A549 (cell line): Measurements from ENCODE around the gene ERO1A. TPM values are rescaled to one million over a fixed set of nuclear protein-coding genes. Genes with fewer than 3 reads are reported as not detected.

Experiments used
- ATAC-seq, 2 experiments: fragments of 200-7000 bp in 1 of 2; fragments of >200 bp in 1 of 2; cut with Nextera tagmentation in 1 of 2; cut with Tn5 transposase in 1 of 2; 3 replicates each; pipeline versions ENCODE4 v1.8.0 to v1.9.1; 2018 to 2020; ENCODE audit warnings: mild to moderate bottlenecking in 1 of 2, moderate library complexity in 1 of 2
- CTCF ChIA-PET: fragments of 300-600 bp; sonication (Branson Sonifier 250); formaldehyde crosslinking; extraction: SDS; loops from one replicate; lab custom pipeline; 2021; ENCODE audit warnings: antibody characterized with exemption, inconsistent platforms; lab: Yijun Ruan, JAX
- POLR2A ChIA-PET: fragments of 350-600 bp; formaldehyde crosslinking; extraction: SDS; loops from one replicate; lab custom pipeline; 2021; ENCODE audit warnings: antibody characterized with exemption, inconsistent platforms; lab: Yijun Ruan, JAX
- DNase-seq, 2 experiments: peaks; one replicate each; pipeline versions ENCODE4 v3.0.0 to v3.0.0-alpha.2; 2011 to 2016; ENCODE audit warnings: low read depth in 1 of 2, low spot score in 1 of 2
- FAIRE-seq: peaks from 2 replicates; lab custom pipeline; 2011; peaks lifted over from hg19 to GRCh38; lab: Jason Lieb, UNC
- H3K27ac ChIP-seq, 2 experiments: fragments of >200 bp; sonication (Bioruptor Twin); formaldehyde crosslinking; 3 replicates each; pipeline ENCODE4 v1.5.1; 2016 to 2017
- H3K4me1 ChIP-seq: fragments of >200 bp; sonication (Bioruptor Twin); formaldehyde crosslinking; 3 replicates; pipeline ENCODE4 v1.6.1; 2016
- H3K4me2 ChIP-seq: fragments of >200 bp; sonication (Bioruptor Twin); formaldehyde crosslinking; 3 replicates; pipeline ENCODE4 v1.6.1; 2016
- H3K4me3 ChIP-seq: fragments of >200 bp; sonication (Bioruptor Twin); formaldehyde crosslinking; 3 replicates; pipeline ENCODE4 v1.5.1; 2016
- H3K9me3 ChIP-seq: fragments of >200 bp; sonication (Bioruptor Twin); formaldehyde crosslinking; 3 replicates; pipeline ENCODE4 v1.6.1; 2016
- ATOH8 ChIP-seq: fragments of 250-450 bp; sonication (Bioruptor Pico); IDR thresholded peaks from 2 replicates; pipeline ENCODE4 v1.5.0; 2020; ENCODE audit warnings: low read depth, mild to moderate bottlenecking, moderate library complexity
- BCL3 ChIP-seq: fragments of >200 bp; sonication (Bioruptor Twin); formaldehyde crosslinking; IDR thresholded peaks from 3 replicates; pipeline ENCODE4 v1.6.1; 2016
- CEBPB ChIP-seq, 2 experiments: fragments of >200 bp in 1 of 2; sonication (Bioruptor Twin) in 1 of 2; formaldehyde crosslinking in 1 of 2; IDR thresholded peaks; 2 replicates each; pipeline ENCODE4 v1.6.1; 2012 to 2016
- CHD2 ChIP-seq: fragments of 150-350 bp; IDR thresholded peaks from 2 replicates; pipeline ENCODE4 v1.6.1; 2014; ENCODE audit warnings: low read length; ENCODE audit not compliant: partially characterized antibody
- CTCF ChIP-seq: fragments of >200 bp; sonication (Bioruptor Twin); formaldehyde crosslinking; IDR thresholded peaks from 3 replicates; pipeline ENCODE4 v1.5.1; 2016
- FOSL2 ChIP-seq, 2 experiments: fragments of 450-650 bp in 1 of 2; fragments of >200 bp in 1 of 2; sonication (Bioruptor Twin) in 1 of 2; formaldehyde crosslinking; IDR thresholded peaks; 2 replicates each; pipeline versions ENCODE4 v1.5.0 to v1.6.1; 2016 to 2020; ENCODE audit warnings: mild to moderate bottlenecking in 1 of 2, moderate library complexity in 1 of 2
- HMGXB4 ChIP-seq: fragments of 250-450 bp; sonication (Bioruptor Pico); IDR thresholded peaks from 2 replicates; pipeline ENCODE4 v1.5.0; 2021; ENCODE audit warnings: mild to moderate bottlenecking, moderate library complexity, borderline replicate concordance
- HOXA7 ChIP-seq: fragments of 250-450 bp; sonication (Bioruptor Pico); IDR thresholded peaks from 2 replicates; pipeline ENCODE4 v1.5.0; 2020; ENCODE audit warnings: mild to moderate bottlenecking, moderate library complexity
- KDM5A ChIP-seq: fragments of 200-600 bp; sonication (generic); IDR thresholded peaks from 2 replicates; pipeline ENCODE4 v1.6.1; 2016; ENCODE audit warnings: antibody characterized with exemption, mild to moderate bottlenecking
- MYC ChIP-seq: IDR thresholded peaks from 2 replicates; pipeline ENCODE4 v1.6.1; 2012; ENCODE audit warnings: mild to moderate bottlenecking, inconsistent platforms, low read length, improper control_type of control experiment, borderline replicate concordance
- POLR2A ChIP-seq: IDR thresholded peaks from 2 replicates; pipeline ENCODE4 v1.6.1; 2012; ENCODE audit warnings: mild to moderate bottlenecking, low read length
- RAD21 ChIP-seq, 2 experiments: fragments of >200 bp in 1 of 2; sonication (Bioruptor Twin) in 1 of 2; formaldehyde crosslinking in 1 of 2; IDR thresholded peaks in 1 of 2; conservative IDR thresholded peaks in 1 of 2; 2 replicates in 1 of 2; 3 replicates in 1 of 2; pipeline ENCODE4 v1.6.1; 2012 to 2018; ENCODE audit warnings: inconsistent platforms in 1 of 2
- TFCP2L1 ChIP-seq: fragments of 250-450 bp; sonication (Bioruptor Pico); IDR thresholded peaks from 2 replicates; pipeline ENCODE4 v1.5.0; 2021; ENCODE audit warnings: mild to moderate bottlenecking
- TP53 ChIP-seq: fragments of 250-450 bp; sonication (Bioruptor Pico); IDR thresholded peaks from 2 replicates; pipeline ENCODE4 v1.5.0; 2021; ENCODE audit warnings: mild to moderate bottlenecking, moderate library complexity
- ZNF302 ChIP-seq: fragments of 250-450 bp; sonication (Bioruptor Pico); IDR thresholded peaks from 2 replicates; pipeline ENCODE4 v1.9.0; 2021; ENCODE audit warnings: inconsistent platforms, mild to moderate bottlenecking, moderate library complexity
- WGBS: methylation state at CpG from one replicate; pipeline ENCODE4 v1.1.6; 2017; ENCODE audit errors: missing lambda C conversion rate; 5-methylcytosine and 5-hydroxymethylcytosine counted together
- polyA plus RNA-seq, 4 experiments: library from polyadenylated mRNA; depleted of rRNA in 3 of 4; stranded (reverse); fragments of >200 nt; fragmentation: RNase III in 1 of 4; extraction: RNeasy Plus Mini Kit Qiagen cat#74134 plus additional on column Dnase treatment in 1 of 4; gene quantifications; 2 replicates in 3 of 4; 3 replicates in 1 of 4; pipeline ENCODE4 v1.2.3, GENCODE V29; 2011 to 2017
- TF ChIP-seq, protein P1 (sequence below): fragments of >200 bp; sonication (Bioruptor Twin); formaldehyde crosslinking; IDR thresholded peaks from 2 replicates; pipeline ENCODE4 v1.6.1; 2016
- TF ChIP-seq, protein P2 (sequence below): fragments of 150-350 bp; IDR thresholded peaks from 2 replicates; pipeline ENCODE4 v1.6.1; 2014; ENCODE audit warnings: low read depth, mild to moderate bottlenecking, low read length

Gene ERO1A
- polyA plus RNA-seq, 2 of the 4 experiments (the other 2 are of a cell fraction) = 39.2 to 69.1 TPM

DNA sequence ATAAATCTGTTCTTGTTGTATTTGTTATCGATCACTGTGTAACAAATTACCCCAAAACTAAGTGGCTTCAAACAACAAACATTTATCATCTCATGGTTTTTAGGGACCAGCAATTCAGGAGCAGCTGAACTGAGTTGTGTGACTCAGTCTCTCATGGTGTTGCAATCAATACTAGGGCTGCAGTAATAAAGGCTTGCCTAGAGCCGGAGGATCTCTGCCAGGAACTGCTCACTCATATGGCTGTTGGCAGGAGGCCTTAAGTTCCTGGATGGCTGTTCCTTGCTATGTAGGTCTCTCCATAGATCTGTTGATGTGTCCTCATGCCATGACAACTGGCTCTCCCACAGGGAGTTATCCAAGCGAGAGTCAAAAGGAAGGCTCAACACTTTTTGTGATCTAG lies 7.9 kb upstream of the ERO1A start:
- CTCF ChIA-PET = no interaction called here
- peak in 1 of 2 experiments; percentile 65 for DNase-seq
- H3K4me2 ChIP-seq = peak overlapping the region; percentile 40; the same call in 1 of the 3 replicates
- no peak for FAIRE-seq
- no peaks in the 10 kb centered on the region for H3K9me3 ChIP-seq
- WGBS = 61% methylated on average over 3 of the region's 3 CpGs
- no peak overlapping the region for H3K4me3 ChIP-seq
- no peak for TF ChIP-seq RAD21 (conservative IDR thresholded peaks at IDR 0.05 in 1 of 2, IDR thresholded peaks at IDR 0.05 in 1 of 2)
- TF ChIP-seq, protein P1, sequence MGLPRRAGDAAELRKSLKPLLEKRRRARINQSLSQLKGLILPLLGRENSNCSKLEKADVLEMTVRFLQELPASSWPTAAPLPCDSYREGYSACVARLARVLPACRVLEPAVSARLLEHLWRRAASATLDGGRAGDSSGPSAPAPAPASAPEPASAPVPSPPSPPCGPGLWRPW = 0 out of 2 replicates have a peak, but pooled peaks have one; percentile 29
- no peak for TF ChIP-seq POLR2A
- peak; percentile 32; the same call in 1 of the 2 replicates for TF ChIP-seq FOSL2 (IDR thresholded peaks at IDR 0.05)
- TF ChIP-seq FOSL2 (CRISPR knock-in tag; IDR thresholded peaks at IDR 0.05) = peak; percentile 47
- peak; percentile 76 to 77 for TF ChIP-seq CEBPB (IDR thresholded peaks at IDR 0.05)
- ATAC-seq = peak in 1 of 2 experiments; percentile 2; a peak in 1 of 6 replicates
- peaks cover 34% of the 10 kb centered on the region for H3K4me1 ChIP-seq
- POLR2A ChIA-PET = no interaction called here
- peak overlapping the region in 1 of 2 experiments; percentile 27; a peak in 1 of 6 replicates for H3K27ac ChIP-seq

GRCh38 chr14:52701223-52701622 lies 5.9 kb upstream of the ERO1A start:
- DNase-seq (peak in 1 of 2 experiments; percentile 18), ATAC-seq (peak in 1 of 2 experiments; percentile 10; a peak in 1 of 6 replicates), FAIRE-seq (no peak)
- ChIA-PET POLR2A (interaction anchor here (0.7 kb wide), 1 partner anchor 60 kb away, joined by 3 read pairs; no protein-coding TSS in a partner anchor), CTCF (interaction anchor here (0.7 kb wide), 2 partner anchors 15 to 496 kb away, joined by 3 to 4 read pairs; no protein-coding TSS in a partner anchor)
- WGBS = 56% methylated on average over 3 of the region's 3 CpGs
- TF ChIP-seq, protein P2, sequence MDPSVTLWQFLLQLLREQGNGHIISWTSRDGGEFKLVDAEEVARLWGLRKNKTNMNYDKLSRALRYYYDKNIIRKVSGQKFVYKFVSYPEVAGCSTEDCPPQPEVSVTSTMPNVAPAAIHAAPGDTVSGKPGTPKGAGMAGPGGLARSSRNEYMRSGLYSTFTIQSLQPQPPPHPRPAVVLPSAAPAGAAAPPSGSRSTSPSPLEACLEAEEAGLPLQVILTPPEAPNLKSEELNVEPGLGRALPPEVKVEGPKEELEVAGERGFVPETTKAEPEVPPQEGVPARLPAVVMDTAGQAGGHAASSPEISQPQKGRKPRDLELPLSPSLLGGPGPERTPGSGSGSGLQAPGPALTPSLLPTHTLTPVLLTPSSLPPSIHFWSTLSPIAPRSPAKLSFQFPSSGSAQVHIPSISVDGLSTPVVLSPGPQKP = no peak
- TF ChIP-seq TFCP2L1 (CRISPR knock-in tag) (no peak), HMGXB4 (no peak), BCL3 (no peak), CHD2 (no peak), RAD21 (conservative IDR thresholded peaks at IDR 0.05 in 1 of 2, IDR thresholded peaks at IDR 0.05 in 1 of 2) (no peak), KDM5A (no peak), ZNF302 (no peak), MYC (no peak), HOXA7 (CRISPR knock-in tag) (no peak), CTCF (no peak), TP53 (CRISPR knock-in tag) (no peak), ATOH8 (CRISPR knock-in tag) (no peak)
- no peaks in the 10 kb centered on the region for H3K9me3 ChIP-seq
- H3K27ac ChIP-seq = peak overlapping the region; percentile 44 to 50
- peak overlapping the region; percentile 65 for H3K4me2 ChIP-seq
- no peak overlapping the region for H3K4me3 ChIP-seq
- H3K4me1 ChIP-seq = peaks cover 30% of the 10 kb centered on the region
